GM19099 (cell line): ENCODE results near the gene ATP6V0C.

Experiments used
- POLR2A ChIP-seq: IDR thresholded peaks from 3 replicates; pipeline ENCODE4 v1.6.1; 2011; ENCODE audit warnings: low read depth; ENCODE audit not compliant: insufficient read length; ENCODE audit errors: extremely low read depth

Gene ATP6V0C

DNA sequence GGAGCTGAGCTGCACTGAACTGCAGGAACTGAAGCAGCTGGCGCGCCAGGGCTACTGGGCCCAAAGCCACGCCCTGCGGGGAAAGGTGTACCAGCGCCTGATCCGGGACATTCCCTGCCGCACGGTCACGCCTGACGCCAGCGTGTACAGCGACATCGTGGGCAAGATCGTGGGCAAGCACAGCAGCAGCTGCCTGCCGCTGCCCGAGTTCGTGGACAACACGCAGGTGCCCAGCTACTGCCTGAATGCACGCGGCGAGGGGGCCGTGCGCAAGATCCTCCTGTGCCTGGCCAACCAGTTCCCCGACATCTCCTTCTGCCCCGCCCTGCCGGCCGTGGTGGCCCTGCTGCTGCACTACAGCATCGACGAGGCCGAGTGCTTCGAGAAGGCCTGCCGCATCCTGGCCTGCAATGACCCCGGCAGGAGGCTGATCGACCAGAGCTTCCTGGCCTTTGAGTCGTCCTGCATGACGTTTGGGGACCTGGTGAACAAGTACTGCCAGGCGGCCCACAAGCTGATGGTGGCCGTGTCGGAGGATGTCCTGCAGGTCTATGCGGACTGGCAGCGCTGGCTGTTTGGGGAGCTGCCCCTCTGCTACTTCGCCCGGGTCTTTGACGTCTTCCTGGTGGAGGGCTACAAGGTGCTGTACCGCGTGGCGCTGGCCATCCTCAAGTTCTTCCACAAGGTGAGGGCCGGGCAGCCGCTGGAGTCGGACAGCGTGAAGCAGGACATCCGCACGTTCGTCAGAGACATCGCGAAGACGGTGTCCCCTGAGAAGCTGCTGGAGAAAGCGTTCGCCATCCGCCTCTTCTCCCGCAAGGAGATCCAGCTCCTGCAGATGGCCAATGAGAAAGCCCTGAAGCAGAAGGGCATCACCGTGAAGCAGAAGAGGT lies 17.3 kb upstream of the ATP6V0C start:
- no peak for TF ChIP-seq POLR2A

DNA sequence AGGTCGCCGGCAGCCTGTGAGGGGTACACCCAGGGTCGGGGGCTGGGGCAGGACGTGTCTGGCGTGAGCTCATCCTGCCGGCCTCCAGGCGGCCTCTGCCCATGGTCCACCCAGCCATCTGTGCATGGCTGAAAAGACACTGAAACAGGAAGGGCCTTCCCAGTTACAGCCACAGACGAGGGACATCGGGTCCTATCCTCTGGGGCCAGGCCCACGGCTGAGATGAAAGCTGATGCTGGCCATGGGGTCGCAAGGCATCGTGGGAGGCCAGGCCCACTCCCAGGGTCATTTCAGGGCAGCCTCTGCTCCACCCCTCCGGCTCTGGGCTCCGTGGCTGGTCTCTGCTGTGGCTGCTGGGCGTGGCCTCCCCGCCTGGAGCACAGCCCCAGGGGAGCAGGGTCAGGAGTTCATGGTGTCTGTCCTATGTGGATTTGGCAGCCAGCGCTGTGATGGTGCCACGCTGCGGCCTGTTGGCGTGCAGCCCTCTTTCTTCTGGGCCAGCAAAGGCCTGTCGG lies 16.6 kb upstream of the ATP6V0C start:
- no peak for TF ChIP-seq POLR2A

DNA sequence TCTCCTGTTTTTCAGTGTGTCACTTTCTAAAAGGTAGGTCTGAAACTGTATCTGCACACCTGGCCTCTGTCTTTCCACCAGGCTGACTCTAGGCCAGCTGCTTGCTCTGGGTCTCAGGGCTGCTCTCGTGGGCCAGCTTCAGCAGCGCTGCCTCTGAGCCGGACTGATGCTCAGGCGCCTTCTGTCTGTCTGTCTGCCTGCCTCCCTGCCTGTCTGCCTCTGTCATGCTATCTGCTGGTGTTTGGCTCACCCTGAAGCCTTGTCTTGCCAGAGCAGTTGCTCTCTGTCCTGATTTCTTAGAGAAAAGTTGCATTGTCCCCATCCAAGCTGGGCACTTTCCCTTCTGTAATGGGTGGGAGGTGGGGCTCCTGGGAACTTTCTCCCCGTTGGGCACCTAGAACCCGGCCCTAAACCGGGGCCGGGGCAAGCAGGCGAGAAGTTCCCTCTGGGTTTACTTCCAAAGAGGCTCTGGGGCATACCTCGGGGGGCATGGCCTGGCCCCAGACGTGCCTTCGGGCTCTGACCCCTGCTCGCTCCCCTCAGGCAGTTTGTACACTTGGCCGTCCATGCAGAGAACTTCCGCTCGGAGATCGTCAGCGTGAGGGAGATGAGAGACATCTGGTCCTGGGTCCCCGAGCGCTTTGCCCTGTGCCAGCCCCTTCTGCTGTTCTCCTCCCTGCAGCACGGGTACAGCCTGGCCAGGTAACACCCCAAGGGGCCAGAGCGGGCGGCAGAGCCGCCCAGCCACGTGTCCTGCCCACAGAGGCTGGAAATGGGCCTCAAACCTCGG lies 15.9 kb upstream of the ATP6V0C start:
- no peak for TF ChIP-seq POLR2A

DNA sequence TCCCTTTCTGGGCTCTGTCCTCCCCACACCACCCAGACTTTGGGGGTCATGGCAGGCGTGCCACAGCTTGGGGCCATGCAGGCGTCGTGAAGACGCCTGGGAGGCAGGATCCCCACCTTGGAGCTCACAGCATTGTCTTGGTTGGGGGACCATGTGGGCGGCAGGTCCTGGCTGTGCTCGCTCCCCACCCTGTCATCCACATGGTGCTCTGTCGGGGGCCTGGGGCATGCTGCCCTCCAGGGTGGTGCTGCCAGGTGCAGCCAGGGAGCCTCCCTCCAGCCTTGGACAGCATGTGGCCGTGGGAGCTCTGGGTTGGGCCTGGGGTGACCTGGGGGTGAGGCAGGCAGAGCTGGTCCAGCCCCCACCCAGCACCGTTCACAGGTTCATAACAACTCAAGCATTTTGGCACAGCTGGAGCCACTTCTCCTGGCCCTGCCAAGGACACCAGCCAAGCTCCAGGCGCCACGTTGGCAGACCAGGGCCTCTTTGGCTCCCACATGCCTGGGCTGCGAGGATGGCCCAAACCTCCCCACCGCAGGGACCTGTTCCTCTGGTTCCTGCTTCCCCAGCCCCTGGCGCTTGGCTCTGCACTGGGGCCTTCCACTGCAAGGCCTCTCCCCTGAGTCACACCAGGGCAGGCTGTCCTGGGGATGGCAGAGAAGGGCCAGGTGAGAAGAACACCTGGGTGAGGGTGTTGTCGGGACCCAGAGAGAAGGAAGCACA lies 15.1 kb upstream of the ATP6V0C start:
- no peak for TF ChIP-seq POLR2A

DNA sequence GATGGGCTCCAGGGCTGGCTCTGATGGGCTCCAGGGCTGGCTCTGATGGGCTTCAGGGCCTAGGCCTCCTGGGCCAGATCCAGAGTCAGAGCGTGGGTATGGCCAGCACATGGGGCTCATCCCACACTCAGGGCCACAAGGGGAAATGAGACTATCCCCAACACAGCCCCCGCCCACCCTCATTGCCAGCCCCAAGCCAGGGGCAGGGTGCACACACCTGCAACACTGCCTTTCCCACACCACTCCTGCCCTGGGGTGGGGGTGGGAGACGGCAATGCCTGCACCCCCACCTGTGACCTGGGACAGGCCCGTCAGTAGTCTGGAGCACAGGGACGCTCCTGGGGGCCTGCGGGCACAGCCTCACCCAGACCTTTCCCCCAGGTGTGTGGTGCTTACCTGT lies 14.3 kb upstream of the ATP6V0C start:
- no peak for TF ChIP-seq POLR2A

DNA sequence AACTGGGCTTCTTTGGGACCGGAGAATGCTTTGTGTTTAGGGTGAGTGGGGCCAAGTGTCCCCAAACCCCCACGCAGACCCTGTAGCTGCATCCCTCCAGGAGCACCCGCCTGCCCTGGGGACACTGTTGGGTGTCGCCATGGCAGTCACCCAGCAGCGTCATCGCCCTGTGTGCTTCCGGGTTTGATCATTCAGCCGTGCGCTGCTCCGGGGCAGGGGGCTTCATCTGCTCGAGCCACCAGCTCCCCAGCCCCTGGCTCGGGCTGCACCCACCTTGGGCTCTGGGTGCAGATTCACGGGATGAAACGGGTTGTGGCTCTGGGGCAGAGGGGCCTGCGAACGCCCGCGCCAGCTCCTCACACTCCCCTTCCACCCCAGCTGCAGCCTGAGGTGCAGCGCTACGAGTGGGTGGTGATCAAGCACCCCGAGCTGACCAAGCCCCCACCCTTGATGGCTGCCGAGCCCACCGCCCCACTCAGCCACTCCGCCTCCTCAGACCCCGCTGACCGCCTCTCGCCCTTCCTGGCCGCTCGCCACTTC lies 13.8 kb upstream of the ATP6V0C start:
- no peak for TF ChIP-seq POLR2A

DNA sequence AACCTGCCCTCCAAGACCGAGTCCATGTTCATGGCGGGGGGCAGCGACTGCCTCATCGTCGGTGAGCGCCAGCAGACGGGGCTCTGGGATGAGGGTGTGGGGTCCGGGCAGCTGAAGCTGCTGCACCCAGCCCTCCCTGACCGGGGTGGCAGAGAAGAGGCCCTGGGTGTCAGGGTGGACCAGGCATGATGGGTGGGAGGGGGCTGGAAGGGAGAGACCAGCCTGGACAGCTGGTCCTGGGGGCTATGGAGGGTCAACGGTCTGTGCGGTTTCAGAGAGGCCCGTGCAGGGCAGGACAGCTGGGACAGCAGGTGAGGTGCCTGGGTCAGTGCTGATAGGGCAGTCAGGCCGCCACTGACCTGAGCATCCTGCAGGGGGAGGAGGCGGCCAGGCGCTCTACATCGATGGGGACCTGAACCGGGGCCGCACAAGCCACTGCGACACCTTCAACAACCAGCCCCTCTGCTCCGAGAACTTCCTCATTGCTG lies 13.3 kb upstream of the ATP6V0C start:
- TF ChIP-seq POLR2A, result no peak

DNA sequence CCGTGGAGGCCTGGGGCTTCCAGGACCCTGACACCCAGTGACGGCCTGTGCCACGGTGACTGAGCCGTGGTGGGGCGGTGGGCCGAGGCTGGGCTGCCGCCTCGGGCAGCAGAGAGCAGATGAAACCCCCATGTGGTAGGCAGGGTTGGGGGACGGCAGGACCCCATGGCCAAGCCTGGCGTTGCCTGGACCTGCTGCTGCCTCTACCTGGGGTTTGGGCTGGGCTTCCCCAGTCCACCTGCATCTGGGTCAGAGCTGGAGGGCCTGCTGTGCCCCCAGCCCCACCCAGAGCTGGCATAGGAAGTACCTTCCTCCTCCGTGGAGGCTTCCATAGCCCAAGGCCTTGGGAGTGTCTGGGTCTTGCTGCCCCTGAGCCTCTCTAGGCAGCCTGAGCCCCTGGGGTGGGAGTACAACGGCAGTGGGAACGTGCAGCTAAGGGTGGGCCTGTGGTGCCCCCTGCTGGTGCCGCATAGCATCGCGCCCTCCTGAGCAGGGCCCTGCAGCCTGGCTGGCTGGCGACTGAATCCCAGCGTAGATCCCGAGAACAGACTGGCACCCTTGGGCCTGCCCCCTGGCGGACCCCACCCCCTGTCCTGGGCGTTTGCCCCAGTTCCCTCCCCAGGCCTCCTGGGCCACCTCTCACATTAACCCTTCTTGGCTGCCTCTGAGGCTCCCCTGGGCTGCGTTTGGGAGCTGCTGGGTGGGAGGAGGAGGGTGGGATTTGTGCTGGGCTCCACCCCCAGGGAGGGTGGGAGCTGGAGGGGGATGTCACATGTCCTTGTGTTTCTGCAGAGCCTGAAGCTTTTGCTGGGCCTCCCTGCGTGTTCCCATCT lies 12.6 kb upstream of the ATP6V0C start:
- TF ChIP-seq POLR2A, result no peak

DNA sequence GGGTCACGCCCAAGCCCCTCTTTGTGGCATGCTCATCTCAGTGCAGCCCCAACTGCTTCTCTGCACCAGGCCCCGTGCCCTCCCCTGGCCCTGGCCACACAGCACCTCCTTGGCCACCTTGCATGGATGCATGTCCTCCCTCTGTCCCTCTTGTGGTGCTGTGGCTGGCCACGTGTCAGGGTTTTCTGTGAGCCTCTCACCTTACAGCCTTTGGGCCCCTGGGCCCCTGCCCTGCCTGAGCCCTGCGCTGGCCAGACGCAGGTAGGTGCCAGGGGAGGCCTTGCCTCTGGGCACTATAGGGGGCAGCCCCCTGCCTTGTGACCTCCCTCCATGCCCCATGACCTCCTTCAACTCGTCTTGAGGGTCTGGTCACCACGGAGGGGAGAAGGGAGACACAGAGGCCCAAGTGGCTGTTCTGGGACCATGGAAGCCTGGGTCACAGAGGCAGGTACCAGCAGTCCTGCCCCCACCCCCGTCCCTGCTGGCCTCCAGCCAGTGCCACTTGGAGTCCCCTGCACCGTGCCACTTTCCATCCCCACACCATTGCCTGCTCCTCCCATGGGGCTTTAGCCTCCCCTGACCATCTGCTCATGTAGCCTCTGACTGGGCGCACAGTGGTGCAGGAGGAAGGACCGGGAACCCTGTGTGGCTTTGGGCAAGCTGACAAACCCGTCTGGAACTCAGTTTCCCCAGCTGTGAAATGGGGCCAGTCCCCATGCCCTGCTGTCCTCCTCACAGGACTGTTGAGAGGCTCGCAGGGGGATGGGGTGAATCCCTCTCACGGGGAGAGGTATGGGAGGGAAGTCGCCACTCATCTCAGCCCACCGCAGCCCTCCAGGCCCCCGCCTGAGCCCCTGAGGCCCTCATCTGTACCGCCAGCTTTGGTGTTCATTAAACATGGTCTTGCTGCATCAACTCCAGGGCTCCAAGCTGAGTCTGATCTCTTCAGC lies 11.5 kb upstream of the ATP6V0C start:
- no peak for TF ChIP-seq POLR2A

DNA sequence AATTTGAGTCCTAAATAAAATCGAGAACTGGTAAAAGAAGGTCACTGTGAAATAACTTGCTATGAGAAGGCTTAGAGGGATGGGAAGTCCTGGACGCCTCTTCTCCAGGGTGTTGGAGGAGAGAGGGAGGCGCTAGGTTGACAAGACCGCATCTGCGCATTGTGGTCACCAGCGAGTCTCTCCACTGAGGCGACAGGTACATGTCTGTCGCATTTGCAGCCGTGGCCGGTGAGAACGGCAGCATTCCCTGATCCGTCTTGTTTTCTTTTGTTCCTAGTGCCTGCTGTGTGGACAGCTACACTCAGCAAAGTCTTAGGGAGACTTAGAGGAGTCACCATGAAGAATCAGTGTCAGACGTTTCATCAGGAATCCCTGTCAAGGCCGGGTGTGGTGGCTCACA lies 8.1 kb upstream of the ATP6V0C start:
- no peak for TF ChIP-seq POLR2A

DNA sequence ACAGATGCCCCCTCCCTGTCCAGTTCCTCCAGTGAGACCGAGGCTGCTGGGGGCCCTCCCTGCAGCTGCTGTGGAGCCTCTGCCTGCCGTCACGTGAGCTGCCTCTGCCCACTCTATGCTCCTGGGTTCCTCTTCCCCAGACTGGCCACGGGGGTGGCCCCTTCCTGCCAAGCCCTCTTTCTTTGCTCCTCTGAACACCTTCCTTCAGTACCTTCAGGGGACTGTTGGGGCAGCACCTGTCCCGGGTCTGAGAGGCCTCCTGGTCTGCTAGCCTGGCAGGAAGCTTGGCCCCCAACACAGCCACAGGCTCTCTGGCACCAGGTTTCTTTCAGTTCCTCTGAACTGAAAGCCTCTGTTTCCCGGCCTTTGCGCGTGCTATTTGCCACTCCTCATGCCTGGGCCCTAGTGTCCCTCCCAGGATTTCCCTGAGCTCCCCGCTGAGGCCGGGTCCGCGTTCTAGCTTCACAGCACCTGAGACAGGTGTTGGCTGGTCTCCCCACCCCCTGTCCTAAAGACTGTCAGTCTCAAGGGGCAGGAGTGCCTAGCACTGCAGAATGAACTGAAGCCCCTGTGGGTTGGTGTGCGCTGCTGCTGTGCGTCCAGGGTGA lies 6.6 kb upstream of the ATP6V0C start:
- TF ChIP-seq POLR2A, result peak; percentile 31

DNA sequence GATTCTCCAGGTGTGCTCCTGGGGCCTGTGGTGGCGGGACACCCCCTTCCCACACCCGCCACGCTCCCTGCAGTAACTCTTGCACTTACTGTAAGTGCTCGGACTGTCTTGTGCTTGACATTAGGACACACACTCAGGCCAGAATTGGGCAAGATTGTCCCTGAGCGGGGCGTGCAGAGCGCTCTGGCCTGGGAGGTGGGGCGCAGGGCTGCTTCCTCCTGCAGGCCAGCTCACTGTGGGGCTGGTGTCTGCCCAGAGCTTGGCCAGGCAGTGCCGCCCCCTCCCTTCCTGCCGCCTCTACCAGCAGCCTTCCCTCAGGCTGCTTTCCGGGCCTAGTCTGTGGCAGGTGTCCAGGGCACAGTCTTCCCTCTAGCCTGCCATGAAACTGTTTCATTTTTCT lies 6.1 kb upstream of the ATP6V0C start:
- no peak for TF ChIP-seq POLR2A

DNA sequence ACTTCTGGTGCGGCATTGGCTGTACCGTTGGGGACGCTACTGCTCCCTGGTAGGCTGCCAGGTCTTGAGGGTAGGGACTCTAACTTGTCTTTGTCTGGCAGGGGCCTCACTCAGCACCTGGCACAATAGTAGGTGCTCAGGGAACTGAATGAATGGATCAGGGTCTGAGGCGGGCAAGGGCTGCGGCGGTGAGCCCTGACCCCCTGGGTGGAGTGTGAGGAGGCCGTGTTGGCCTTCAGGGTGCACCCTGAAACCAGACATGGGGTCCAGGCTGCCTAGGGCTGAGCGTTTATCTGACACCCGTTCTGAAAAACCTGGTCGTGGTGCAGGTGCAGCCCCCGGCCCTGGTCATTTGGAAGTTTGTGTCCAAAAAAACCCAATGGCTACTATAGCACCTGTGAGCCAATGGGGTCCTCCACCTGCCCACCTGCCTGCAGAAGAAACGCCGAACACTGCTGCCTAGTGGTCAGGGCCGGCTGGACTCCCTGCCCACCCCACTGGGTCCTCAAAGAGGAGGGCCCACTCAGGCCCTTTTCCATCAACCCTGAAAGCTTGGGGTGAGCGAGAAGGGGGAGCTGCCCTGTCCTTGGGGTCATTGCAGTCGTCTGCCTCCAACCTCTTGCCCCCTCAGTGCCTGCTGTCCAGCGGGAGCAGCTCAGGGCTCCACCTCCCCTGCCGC lies 4.9 kb upstream of the ATP6V0C start:
- no peak for TF ChIP-seq POLR2A
